Measurements from ENCODE around the gene ZSCAN5A.
"Not testable (repeated sequence)": the region's sequence is repeated elsewhere in the genome, so short reads cannot be mapped to it uniquely, and the experiment has no call there.

ZSCAN5A gene

GRCh38 chr19:56270676-56271075 is 44.0 kb downstream of the ZSCAN5A start:
- no peak for DNase-seq

GRCh38 chr19:56269348-56269747 is 45.3 kb downstream of the ZSCAN5A start:
- no peak for DNase-seq

GRCh38 chr19:56266051-56266450 is 48.6 kb downstream of the ZSCAN5A start:
- no peak for DNase-seq

- no peak for DNase-seq
Measured at GRCh38 chr19:56263319-56263718, 51.3 kb downstream of the ZSCAN5A start.

- not testable (repeated sequence) for DNase-seq
Measured at GRCh38 chr19:56261932-56262331, 52.7 kb downstream of the ZSCAN5A start.

- no peak for DNase-seq
Measured at GRCh38 chr19:56261145-56261544, 53.5 kb downstream of the ZSCAN5A start.

- no peak for DNase-seq
Measured at GRCh38 chr19:56258272-56258671, 56.4 kb downstream of the ZSCAN5A start.

- DNase-seq: peak; percentile 16
Measured at GRCh38 chr19:56253737-56254136, 60.9 kb downstream of the ZSCAN5A start.

GRCh38 chr19:56252699-56253422 is 61.8 kb downstream of the ZSCAN5A start:
- peak; percentile 66 for DNase-seq

GRCh38 chr19:56248736-56249338 is 65.8 kb downstream of the ZSCAN5A start:
- DNase-seq: not testable (repeated sequence)

- DNase-seq: not testable (repeated sequence)
Measured at GRCh38 chr19:56245764-56246163, 68.9 kb downstream of the ZSCAN5A start.

- DNase-seq: peak; percentile 71
Measured at GRCh38 chr19:56245121-56245740, 69.4 kb downstream of the ZSCAN5A start.

- no peak for DNase-seq
Measured at GRCh38 chr19:56223481-56223880, 91.2 kb downstream of the ZSCAN5A start.

GRCh38 chr19:56222901-56223300 is 91.7 kb downstream of the ZSCAN5A start:
- DNase-seq: no peak

GRCh38 chr19:56221851-56222250 is 92.8 kb downstream of the ZSCAN5A start:
- no peak for DNase-seq

GRCh38 chr19:56221442-56221841 is 93.2 kb downstream of the ZSCAN5A start:
- not testable (repeated sequence) for DNase-seq

- DNase-seq: no peak
Measured at GRCh38 chr19:56218961-56219360, 95.7 kb downstream of the ZSCAN5A start.

GRCh38 chr19:56217039-56217949 is 97.3 kb downstream of the ZSCAN5A start:
- DNase-seq: no peak

GRCh38 chr19:56211718-56212117 is 102.9 kb downstream of the ZSCAN5A start:
- no peak for DNase-seq

- DNase-seq: not testable (repeated sequence)
Measured at GRCh38 chr19:56210036-56210435, 104.6 kb downstream of the ZSCAN5A start.

- peak; percentile 72 for DNase-seq
Measured at GRCh38 chr19:56209091-56209490, 105.5 kb downstream of the ZSCAN5A start.

- not testable (repeated sequence) for DNase-seq
Measured at GRCh38 chr19:56207581-56207980, 107.1 kb downstream of the ZSCAN5A start.

- no peak for DNase-seq
Measured at GRCh38 chr19:56201973-56202372, 112.7 kb downstream of the ZSCAN5A start, which contains the start of gene ZSCAN5C. Gene ZSCAN5C (plus strand): TSS chr19:56202273. CDS start chr19:56205914, 3,641 bp downstream.
